ENCODE results near the gene IL1F10.
"Not testable (repeated sequence)": the region's sequence is repeated elsewhere in the genome, so short reads cannot be mapped to it uniquely, and the experiment has no call there.

The IL1F10 gene

GRCh38 chr2:113088213-113088992 is 20.6 kb downstream of the IL1F10 start:
- DNase-seq (ENCODE audit: low read depth): no peak

GRCh38 chr2:113089916-113090315 is 22.1 kb downstream of the IL1F10 start:
- DNase-seq (ENCODE audit: low read depth): no peak
- no peak for TF ChIP-seq CTCF (conservative IDR thresholded peaks at IDR 0.05; ENCODE audit: low read depth, low read length)
- H3K4me3 ChIP-seq (ENCODE audit: low read length): no peak overlapping the region

More at GRCh38 chr2:113088213-113088992, 20.6 kb downstream of the IL1F10 start:
- no peak for TF ChIP-seq CTCF (conservative IDR thresholded peaks at IDR 0.05; ENCODE audit: low read depth, low read length)
- no peak overlapping the region for H3K4me3 ChIP-seq (ENCODE audit: low read length)

DNA sequence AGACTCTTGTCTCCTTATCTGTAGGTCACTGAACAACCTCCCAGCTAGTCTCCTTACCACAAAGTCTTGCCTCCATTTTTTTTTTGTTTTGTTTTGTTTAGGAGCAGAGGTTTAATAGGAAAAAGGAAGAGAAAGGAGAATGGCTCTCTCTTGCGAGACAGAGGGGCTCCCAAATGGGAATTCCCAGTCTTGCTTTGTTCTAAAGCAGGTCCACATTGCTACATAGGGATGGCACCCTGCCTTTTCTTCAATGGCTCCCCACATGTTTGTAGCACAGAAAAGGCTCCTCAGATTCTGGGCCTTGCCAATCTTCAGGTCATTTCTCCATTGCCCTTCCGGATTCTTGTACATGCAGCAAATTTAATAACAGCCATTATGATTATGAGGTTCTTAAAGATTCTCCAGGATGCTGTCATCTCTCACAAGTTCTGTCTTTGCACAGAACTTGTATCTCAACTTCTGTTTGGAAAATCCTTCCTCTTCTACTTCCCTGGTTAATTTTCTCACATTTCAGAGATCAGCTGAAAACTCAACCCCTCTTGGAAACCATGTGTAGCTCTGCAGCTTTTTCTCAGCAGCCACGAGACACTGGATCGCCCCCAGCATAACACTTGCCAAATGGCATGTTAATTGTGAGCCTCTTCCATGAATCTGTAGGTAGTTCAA is 23.6 kb downstream of the IL1F10 start:
- no peak overlapping the region for H3K4me3 ChIP-seq (ENCODE audit: low read length)
- no peak for TF ChIP-seq CTCF (conservative IDR thresholded peaks at IDR 0.05; ENCODE audit: low read depth, low read length)
- DNase-seq (ENCODE audit: low read depth): no peak

DNA sequence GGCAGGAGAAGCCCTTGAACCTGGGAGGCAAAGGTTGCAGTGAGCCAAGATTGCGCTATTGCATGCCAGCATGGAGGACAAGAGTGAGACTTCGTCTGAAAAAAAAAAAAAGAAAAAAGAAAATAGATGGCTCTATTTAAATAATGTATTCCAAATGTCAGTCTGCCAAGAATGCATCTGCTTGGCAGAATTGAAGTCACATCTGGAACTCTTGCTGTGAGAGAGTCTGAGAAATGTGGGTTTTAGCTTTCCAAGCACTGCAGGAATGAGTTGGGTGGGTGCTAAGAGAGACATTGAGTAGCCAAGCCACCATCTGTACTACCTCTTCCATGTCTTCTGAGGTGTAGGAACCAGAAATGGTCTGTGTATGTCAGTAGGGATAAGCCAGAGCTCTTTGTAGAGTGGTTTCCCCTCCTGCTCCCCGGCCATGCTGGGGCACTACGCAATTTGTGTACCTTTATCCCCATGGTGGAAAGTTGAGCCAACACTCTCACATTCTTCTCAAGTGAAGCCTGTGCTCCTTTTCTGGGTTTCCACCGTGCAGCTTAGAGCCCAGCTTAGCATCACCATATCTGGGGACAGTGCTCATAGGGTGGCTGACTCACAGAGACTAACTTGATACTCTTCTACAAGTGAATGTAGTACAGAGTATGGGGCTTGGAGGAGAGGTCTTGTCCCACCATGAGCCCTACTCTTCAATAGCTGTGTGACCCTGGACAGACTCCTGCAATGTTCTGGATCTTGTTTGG is 25.3 kb downstream of the IL1F10 start:
- H3K4me3 ChIP-seq (ENCODE audit: low read length): no peak overlapping the region
- TF ChIP-seq CTCF (conservative IDR thresholded peaks at IDR 0.05; ENCODE audit: low read depth, low read length): no peak
- no peak for DNase-seq (ENCODE audit: low read depth)

GRCh38 chr2:113093613-113093977 is 25.8 kb downstream of the IL1F10 start:
- no peak for TF ChIP-seq CTCF (conservative IDR thresholded peaks at IDR 0.05; ENCODE audit: low read depth, low read length)
- H3K4me3 ChIP-seq (ENCODE audit: low read length): no peak overlapping the region
- DNase-seq (ENCODE audit: low read depth): no peak

GRCh38 chr2:113096306-113096705 is 28.5 kb downstream of the IL1F10 start:
- DNase-seq (ENCODE audit: low read depth); H3K4me3 ChIP-seq (ENCODE audit: low read length): not testable (repeated sequence)

- DNase-seq (ENCODE audit: low read depth): not testable (repeated sequence)
Observed at GRCh38 chr2:113096842-113097618, 29.3 kb downstream of the IL1F10 start.

More at GRCh38 chr2:113096842-113097618, 29.3 kb downstream of the IL1F10 start:
- not testable (repeated sequence) for H3K4me3 ChIP-seq (ENCODE audit: low read length)

All from retinal pigment epithelial cell (primary cell).